HG03196 (cell line): Measurements from ENCODE around the gene MYH2.
"Not testable (repeated sequence)": the region's sequence is repeated elsewhere in the genome, so short reads cannot be mapped to it uniquely, and the experiment has no call there.

Source experiments
- ATAC-seq: cut with Tn5 transposase; IDR thresholded peaks from one replicate; pipeline ENCODE4 v1.9.1; 2021; ENCODE audit not compliant: unreplicated experiment

Gene MYH2

DNA sequence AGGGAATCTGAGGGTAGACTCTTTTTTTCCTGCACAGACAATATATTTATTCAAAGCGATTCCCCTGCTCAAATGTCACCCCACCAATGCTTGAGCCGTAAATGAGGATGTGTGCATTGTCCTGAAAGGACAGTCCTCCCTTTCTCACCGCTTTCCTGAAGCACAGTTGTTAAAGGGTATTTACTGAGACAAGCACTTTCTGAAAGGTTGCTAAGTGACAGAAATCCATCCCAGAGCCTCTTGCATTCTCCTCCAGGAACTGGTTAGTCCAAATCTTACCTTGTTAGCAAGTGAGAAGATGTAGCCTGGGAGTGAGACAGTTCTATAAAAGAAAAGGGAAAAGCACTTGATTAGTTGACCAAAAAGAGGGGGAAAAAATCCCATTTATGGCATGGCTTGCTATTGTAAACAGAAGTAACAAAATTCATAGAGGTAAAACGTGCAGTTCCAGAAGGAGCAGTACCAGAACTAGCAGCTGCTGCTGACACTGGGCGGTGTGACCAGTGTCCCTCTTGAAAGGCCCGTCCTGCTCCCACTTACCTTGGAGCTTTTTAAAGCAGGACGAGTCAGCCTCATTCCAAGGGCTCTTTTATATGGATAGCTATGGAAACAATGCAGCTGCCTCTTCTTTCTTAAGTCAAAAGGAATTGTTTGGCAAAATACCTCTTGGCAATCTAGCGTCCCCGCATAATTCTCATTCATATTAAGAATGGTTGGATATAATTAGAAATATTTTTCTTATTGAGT, at the start of gene MYH2:
TSS of gene MYH2 (minus strand) at position 563 of the 747 bp plus-strand sequence. CDS start 1,738 bp downstream, outside the sequence.
- no peak for ATAC-seq

DNA sequence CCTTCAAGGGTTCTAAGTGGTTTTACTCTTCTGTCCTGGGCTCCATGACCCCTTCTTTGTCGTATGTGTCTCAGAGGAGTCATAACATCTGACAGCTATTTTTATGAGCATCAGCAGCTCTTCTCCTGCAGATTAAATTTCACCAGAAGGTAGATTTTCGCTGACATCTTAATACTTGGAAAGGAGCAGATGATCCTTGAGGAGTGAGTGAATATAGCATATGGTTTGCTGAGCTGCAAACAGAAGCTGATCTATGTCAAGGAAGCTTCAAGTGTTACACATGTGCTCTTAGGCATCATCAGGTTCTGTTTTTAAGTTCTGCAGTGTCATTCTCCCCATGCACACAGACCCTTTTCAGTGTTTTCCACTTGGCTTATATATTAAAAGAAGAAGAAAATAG, 49.2 kb upstream of the MYH2 start:
- ATAC-seq, result no peak

DNA sequence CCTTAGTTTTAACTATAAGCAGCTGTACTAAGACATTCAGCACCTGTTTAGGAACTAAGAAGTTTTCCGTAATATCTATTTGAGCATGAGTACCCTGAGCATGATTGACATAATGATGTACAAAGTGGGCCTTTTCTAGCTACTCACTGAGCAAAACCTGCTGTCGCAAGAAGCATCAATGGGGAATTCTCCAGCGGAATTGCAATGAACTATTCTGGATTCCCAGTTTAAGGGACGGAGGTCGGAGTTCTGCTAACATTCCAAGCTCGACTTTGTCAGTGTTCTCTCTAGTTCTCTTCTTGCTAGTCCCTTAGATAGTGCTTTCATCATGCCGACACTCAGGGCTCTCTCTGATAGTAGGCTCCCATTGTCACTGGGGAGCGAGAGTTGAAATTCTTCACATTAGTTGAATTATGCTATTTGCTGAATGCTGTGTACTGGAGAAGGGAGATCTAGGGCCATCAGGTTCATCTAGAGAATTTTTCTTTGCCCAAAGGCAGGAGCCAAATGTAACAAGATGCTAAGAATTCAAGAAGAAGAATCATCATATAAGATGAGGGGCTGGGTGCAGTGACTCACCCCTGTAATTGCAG, 40.2 kb upstream of the MYH2 start:
- ATAC-seq, result no peak

DNA sequence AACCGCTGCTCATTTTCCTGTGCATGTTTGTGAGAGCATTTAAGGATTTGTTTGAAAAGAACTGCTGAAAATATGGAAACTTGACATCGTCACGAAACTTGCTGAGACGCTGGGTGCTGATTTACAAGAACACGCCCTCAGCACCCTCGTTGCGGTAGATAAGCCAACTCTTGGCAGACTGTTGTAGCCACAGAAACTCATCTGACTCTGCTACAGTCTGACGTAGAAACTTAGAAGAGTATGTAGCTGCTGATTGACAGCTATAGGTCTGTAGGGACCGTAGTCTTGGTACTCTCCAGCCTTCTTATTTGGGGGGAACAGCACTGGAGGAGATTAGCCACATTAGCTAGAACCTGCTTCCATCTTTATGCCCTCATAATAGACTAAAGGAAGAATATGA, 36.1 kb upstream of the MYH2 start:
- ATAC-seq, result no peak

DNA sequence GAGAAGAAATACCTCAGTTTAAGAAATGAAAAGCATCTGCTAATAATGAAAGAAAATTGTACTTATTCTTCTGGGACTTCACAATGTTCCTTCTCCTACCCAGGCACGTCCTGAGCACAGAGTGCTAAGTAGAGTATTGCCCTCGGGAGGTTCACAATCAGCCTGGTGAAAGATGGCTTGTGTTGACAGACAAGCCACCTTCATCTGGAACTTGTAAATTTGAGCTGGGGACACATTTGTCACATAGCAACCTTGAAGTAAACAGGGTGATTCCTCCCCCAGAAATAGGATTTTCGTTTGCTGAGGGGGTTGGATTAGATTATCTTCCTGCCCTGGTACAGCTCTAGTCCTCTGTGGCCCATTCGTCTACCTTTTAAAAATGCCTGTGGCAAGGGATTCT, 34.4 kb upstream of the MYH2 start:
- no peak for ATAC-seq

DNA sequence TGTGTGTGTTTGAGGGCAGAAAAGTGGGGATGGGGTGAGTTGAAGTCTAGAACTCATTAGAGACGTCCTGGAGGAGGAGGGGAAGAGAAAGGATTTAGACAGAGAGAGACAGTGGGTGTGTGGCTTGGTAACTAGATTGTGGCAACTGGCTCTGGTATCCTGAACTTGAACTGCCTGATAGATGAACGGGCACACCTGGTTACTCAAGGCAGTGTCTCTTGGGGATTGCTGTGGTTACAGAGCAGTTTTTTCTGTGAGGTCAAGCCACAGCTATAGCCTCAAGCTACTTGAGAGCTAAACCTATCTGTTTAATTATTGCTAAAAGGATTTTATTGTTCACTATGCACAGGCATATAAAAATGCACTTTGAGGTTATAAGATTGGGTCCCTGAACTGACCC, 29.8 kb upstream of the MYH2 start:
- no peak for ATAC-seq

DNA sequence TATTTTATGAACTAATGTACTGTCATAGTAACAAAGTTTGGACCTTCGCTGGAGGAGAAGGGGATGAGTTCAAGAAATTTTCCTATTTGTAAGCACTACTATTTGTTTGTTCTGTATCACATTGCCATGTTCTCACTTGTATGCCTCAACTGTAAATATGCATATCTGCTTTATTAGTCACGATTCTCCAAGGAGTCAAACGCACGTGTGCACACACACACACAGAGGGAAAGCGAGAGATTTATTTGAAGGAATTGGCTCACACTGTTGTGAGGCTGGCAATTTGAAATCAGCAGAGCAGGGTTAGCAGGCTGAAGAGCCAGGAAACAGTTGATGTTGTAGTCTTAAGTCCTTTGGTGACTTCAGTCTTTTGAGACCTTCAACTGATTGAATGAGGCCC, 24.9 kb upstream of the MYH2 start:
- ATAC-seq, result no peak

DNA sequence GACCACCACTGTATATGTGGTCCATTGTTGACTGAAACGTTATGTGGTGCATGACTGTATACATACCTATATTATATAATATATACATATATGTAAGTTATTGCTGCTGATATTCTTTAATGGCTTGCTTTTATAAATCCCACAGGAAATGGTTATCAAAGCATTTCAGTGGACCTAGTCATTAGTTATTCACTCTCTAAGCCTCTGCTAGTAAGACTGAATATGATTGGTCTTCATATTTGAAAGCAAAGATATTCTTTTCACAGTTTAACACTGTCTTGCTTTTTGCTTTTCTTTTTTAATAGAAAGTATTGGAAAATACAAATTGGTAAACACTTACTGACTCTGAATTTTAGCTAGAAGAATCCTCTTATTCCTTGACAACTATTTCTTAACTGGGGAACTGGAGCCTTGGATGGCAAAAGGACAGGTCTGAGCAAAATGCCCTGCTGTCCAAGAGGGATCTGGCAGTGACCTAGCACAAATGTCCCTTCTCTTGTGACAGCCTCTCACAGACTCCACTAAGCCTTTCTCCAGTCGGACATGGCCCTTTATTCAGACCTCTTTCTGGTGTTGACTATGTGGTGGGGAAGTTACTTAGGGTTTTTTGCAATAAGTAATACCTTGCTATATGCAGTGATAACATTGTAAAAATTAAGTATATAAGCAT, 14.7 kb upstream of the MYH2 start:
- no peak for ATAC-seq

DNA sequence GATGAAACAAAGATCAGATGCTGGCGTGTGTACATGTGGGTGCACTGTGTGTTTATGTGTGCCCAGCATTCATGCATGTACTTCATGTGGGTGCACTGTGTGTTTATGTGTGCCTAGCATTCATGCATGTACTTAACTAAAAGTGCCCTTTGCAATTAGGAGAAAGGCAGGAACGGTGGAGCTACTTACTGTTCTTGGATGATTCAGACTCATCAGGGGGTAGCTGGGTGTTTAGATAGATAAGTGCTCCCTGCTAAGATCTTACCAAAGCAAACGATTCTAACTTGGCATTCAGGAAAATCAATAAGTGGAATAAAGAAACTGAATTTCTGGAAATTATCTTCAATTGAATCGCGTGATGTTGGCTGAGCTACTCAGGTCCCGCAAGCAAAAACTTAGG, 8.6 kb upstream of the MYH2 start:
- ATAC-seq, result no peak

DNA sequence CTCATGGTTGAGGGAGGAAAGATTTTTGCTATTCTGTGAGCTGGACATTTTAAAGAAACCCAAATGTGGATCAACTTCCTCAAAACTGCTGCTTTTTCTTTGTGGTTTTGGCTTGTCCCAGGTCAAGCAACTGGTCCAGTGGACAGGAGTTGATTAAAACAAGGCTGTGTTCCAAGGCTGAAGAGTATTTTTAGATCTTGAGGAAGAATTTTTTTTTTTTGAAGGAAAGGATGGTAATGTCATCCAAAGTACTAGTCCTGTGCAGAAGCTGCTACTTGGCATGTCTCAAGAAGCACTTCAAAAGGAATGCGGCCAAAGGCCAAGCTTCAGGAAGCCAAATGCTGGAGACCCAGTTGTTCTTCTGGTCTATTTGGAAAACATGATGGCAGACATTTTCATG, 8.0 kb upstream of the MYH2 start:
- ATAC-seq, result no peak

DNA sequence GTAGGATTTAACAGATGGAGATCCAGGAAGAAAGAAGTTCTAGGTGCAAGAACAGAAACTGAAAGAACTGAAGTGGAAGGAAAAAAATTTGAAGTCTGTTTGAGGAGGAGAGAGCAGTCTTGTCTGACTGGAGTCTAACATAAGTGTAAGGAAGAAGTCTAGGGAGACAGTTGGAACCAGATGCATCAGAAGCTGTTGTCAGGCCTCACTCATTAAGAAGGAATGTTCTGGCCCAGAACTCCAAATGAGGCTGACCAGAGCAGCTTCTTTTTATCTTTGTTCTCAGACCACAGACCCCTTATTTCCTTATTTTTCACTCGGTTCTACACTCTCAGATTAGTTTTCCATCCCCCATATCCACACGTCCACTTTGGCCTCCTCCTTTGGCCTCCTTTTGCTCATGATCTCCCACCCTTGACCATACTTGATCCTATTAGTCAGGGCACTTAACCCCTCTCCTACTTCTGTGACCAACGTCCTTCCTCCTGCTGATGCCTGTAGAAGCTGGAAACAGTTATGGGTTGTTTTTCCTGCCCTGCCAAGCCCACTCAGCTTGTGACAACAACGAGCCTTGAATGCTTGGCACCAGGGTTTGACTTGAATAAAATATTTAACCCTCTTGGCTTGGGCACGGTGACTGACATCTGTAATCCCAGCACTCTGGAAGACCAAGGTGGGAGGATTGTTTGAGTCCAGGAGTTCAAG, 7.0 kb upstream of the MYH2 start:
- ATAC-seq, result no peak

DNA sequence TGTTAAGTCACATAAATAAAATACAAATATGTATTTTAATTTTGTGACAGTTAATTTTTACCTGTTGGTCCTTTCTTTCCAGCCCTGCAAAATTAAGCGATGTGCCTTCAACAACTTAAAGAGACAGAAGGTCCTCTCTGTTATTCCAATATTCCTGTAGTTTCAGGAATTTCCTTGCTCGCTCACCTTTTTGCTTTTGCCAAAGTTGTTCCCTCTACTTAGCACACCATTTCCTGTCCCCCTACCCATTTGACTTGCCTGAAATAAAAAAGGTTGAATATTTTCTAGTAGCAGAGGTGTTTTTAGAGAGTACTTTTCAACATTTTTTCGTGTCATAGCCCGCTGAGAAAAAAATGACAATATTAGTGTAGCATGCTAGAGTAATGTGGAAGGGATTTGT, 556 bp upstream of the MYH2 start:
- ATAC-seq, result no peak

DNA sequence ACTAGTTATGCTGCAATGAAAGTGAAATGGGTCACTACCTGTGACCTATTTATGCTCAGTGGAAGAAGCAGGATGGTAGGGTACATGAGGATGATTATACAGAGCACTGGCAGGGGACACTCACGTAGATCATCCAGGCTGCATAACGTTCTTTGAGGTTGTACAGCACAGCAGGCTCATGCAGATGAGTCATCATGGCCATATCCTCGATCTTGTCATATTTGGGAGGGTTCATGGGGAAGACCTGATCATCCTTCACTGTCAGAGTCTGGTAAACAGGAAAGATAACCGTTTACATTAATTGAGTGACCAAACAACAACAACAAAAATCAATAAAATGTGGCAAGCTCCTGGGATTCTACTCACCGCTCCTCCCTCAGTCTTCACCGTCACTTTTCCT, 2.1 kb downstream of the MYH2 start:
- no peak for ATAC-seq

DNA sequence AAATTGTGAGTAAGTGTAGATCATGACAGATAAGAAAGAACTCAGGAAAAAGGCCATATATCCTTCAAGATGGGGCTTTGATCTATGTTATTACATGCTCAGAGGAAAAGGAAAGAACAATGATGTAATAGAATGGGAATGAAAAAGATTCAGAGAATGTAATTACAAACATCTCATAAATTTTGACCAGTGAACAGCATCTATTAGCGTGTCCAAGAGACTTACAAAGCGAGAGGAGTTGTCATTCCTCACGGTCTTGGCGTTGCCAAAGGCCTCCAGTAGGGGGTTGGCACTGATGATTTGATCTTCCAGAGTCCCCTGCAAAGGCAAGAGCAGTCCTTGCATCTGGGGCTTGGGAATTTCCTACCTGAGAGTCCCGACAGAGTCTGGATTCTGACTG, 6.0 kb downstream of the MYH2 start:
- not testable (repeated sequence) for ATAC-seq

DNA sequence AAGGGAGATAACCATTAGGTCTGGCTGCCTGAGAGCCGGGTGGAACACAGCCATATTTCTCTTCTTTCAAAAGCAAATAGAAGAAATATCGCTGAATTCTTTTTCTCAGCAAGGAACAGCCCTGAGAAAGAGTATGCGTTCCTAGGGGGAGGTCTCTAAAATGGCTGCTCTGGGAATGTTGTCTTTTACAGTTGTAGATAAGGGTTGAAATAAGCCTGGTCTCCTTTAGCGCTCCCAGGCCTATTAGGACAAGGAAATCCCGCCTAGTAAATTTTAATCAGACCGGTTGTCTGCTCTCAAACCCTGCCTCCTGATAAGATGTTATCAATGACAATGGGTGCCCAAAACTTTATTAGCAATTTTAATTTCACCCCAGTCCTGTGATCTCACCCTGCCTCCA, 8.3 kb downstream of the MYH2 start:
- ATAC-seq, result not testable (repeated sequence)

DNA sequence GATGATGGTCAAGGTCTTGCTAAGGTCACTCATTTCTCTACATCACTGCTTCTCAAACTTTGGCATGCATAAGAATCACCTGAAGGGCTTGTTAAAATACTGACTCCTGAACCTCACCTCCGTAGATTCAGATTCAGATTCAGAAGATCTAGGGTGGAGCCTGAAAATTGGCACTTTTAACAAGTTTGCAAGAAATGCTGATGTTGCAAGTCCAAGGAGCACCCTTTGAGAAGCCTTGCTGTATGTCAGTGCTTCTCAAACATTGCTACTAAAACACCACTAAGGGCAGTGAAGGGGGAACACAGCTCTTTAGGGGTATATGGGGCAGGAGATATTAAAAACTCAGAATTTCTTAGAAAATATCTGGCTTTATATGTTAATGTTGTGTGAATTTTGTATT, 17.4 kb downstream of the MYH2 start:
- ATAC-seq, result no peak

DNA sequence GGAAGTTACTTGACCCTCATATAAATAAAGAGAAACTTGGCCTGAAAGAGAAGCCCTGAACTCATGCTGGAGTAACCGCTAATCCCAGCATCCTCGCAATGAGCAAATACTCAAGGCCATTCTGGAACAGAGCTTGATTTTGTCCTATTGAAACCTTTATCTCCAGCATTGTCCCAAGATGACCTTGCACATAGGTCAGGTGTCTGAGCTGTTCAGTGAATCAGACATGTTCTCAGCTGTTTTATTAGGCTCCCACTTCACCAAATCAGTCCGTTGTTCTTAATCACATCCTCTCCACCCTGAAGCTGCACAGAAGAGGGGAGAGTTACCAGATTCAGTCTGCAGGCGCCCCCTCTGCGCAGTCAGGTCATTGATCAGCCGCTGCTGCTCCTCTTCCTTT, 22.0 kb downstream of the MYH2 start:
- ATAC-seq, result no peak

DNA sequence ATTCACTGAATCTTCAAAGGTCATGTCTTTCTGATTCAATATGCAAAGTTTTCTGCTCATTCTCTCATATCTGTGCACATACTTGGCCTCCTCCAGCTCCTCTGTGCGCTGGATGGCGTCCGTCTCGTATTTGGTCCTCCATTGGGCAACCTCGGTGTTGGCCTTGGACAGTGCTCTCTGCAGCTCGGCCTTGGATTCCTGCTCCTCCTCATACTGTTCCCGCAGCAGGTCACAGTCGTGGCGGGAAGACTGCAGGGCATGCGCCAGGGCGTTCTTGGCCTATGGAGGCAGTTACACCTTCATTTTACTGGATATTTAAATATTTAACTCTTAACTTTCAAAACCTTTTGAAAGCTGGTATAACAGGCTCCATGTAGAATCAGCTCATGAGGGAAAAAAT, 22.9 kb downstream of the MYH2 start:
- ATAC-seq, result no peak

DNA sequence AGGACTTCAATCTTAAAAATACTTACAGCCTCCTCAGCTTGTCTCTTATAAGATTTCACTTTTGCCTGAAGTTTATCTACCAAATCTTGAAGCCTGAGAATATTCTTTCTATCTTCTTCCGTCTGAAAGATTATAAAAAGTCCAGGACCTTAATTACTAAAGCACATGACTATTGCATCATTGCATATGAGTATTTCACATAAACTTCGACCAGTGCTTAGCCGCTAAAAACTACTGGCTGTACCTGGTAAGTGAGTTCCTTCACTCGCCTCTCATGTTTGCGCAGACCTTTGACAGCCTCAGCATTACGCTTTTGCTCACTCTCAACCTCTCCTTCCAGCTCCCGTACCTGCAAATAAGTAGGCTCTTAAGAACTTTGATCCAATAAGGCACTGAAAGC, 26.4 kb downstream of the MYH2 start:
- no peak for ATAC-seq

DNA sequence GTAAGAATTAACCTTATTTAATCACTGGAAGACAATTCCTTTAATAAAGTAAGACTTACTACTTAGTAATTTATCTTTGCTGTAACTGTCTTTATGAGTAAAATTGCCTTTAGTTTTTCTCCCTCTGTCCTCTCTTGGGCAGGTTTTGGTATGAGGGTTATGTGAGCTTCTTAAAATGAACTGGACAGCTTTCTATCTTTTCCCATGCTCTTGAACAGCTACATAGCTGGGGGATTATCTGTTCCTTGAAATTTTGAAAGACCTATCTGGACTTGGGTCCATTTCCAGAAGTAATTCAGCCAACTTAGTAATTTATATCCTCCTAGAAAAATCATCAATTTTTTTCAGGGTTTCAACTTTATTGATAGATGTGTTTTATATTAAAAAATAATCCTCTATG, 27.5 kb downstream of the MYH2 start:
- no peak for ATAC-seq

DNA sequence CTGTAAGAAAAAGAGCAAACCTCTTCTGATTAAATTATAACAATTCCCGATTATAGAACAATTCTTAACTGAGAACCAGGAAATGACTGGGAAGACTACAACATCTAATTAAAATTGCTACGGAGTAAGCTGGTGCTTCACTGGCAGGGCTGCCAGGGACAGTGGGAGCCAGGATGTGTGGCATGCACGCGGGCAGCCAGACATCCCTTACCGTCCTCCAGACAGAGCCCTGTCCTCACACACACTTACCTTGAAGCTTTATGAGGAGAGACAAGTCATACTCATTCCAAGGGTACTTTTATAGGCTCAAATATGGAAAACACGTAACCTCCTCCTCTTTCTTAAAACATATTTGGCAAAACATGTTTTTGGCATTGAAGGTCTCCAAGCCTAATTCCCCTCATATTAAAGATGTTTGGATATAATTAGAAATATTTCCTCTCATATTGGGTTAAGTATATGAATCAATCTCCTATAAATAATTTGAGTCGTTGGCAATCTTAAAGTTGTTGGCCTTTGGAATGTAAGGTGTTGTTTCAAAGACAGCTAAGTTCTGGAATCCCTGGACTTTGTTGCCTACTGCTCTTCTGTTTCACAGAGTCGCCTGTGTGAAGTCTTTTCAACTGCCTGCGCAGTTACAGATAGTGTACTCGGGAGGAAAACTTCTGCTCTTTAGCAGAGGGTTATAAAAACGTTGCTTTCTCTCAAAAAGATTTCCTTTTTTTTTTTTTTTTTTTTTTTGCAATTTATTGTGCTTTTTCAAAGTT, 31.0 kb downstream of the MYH2 start, which contains the start of gene MYH1:
TSS of gene MYH1 (minus strand) at position 272 of the 767 bp plus-strand sequence. CDS start 1,900 bp downstream, outside the sequence.
- ATAC-seq, result no peak
